GM21529 (cell line): ENCODE results near the gene IGF2R.
"Not testable (repeated sequence)": the region's sequence is repeated elsewhere in the genome, so short reads cannot be mapped to it uniquely, and the experiment has no call there.

ENCODE experiments used
- ATAC-seq: cut with Tn5 transposase; IDR thresholded peaks from one replicate; pipeline ENCODE4 v1.9.1; 2021; ENCODE audit not compliant: unreplicated experiment

Gene IGF2R

GRCh38 chr6:159996087-159996622, 27.3 kb downstream of the IGF2R start:
- no peak for ATAC-seq

- no peak for ATAC-seq
Measured at GRCh38 chr6:159996626-159997497, 28.0 kb downstream of the IGF2R start.

GRCh38 chr6:159997498-159998101, 28.7 kb downstream of the IGF2R start:
- ATAC-seq: no peak

- ATAC-seq: no peak
Measured at GRCh38 chr6:159998538-159998937, 29.7 kb downstream of the IGF2R start.

GRCh38 chr6:159999240-159999671, 30.4 kb downstream of the IGF2R start:
- ATAC-seq: no peak

- no peak for ATAC-seq
Measured at GRCh38 chr6:160000280-160000704, 31.4 kb downstream of the IGF2R start.

GRCh38 chr6:160000893-160001427, 32.1 kb downstream of the IGF2R start:
- ATAC-seq: not testable (repeated sequence)

GRCh38 chr6:160002882-160003281, 34.0 kb downstream of the IGF2R start:
- ATAC-seq: no peak

- ATAC-seq: no peak
Measured at GRCh38 chr6:160004018-160004417, 35.1 kb downstream of the IGF2R start.

GRCh38 chr6:160004419-160005175, 35.7 kb downstream of the IGF2R start:
- no peak for ATAC-seq

GRCh38 chr6:160005211-160005610, 36.3 kb downstream of the IGF2R start:
- ATAC-seq: no peak

- ATAC-seq: no peak
Measured at GRCh38 chr6:160005861-160006540, 37.1 kb downstream of the IGF2R start.

GRCh38 chr6:160007145-160007544, 38.3 kb downstream of the IGF2R start:
- ATAC-seq: no peak

GRCh38 chr6:160007611-160008010, 38.7 kb downstream of the IGF2R start:
- no peak for ATAC-seq

GRCh38 chr6:160010067-160010466, 41.2 kb downstream of the IGF2R start:
- no peak for ATAC-seq

- no peak for ATAC-seq
Measured at GRCh38 chr6:160013987-160014868, 45.3 kb downstream of the IGF2R start.

GRCh38 chr6:160014869-160015182, 45.9 kb downstream of the IGF2R start:
- no peak for ATAC-seq

- no peak for ATAC-seq
Measured at GRCh38 chr6:160015778-160016684, 47.1 kb downstream of the IGF2R start.

GRCh38 chr6:160022101-160022500, 53.2 kb downstream of the IGF2R start:
- no peak for ATAC-seq
